GM12873 (cell line): ENCODE data around the gene PGS1.

Source experiments
- TF ChIP-seq, protein P1 (sequence below): IDR thresholded peaks from 2 replicates; pipeline ENCODE4 v1.5.1; 2012; ENCODE audit warnings: low read depth, mild to moderate bottlenecking, moderate library complexity, low read length, control low read depth; ENCODE audit not compliant: insufficient read depth; ENCODE audit errors: missing control alignments

Gene PGS1

DNA sequence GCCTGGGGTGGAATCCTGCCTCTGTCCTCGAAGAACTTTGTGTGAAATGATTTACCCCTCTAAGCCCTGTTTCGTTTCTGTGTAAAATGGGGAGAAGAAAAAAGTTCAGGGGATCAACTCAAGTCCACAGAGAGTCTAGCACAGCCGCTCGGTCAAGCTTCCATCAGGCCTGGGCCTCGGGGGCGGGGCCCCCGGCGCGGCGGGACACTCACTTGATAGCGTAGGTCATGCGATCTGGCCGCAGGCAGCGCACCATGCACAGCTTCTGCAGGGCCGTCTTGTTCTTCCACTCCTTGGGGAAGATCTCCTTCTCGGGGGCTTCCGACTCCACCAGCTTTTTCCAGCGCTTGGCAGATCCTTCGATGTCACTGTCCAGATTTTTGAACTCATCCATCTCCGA, 65.9 kb downstream of the PGS1 start:
- TF ChIP-seq, protein P1, sequence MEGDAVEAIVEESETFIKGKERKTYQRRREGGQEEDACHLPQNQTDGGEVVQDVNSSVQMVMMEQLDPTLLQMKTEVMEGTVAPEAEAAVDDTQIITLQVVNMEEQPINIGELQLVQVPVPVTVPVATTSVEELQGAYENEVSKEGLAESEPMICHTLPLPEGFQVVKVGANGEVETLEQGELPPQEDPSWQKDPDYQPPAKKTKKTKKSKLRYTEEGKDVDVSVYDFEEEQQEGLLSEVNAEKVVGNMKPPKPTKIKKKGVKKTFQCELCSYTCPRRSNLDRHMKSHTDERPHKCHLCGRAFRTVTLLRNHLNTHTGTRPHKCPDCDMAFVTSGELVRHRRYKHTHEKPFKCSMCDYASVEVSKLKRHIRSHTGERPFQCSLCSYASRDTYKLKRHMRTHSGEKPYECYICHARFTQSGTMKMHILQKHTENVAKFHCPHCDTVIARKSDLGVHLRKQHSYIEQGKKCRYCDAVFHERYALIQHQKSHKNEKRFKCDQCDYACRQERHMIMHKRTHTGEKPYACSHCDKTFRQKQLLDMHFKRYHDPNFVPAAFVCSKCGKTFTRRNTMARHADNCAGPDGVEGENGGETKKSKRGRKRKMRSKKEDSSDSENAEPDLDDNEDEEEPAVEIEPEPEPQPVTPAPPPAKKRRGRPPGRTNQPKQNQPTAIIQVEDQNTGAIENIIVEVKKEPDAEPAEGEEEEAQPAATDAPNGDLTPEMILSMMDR, result no peak

DNA sequence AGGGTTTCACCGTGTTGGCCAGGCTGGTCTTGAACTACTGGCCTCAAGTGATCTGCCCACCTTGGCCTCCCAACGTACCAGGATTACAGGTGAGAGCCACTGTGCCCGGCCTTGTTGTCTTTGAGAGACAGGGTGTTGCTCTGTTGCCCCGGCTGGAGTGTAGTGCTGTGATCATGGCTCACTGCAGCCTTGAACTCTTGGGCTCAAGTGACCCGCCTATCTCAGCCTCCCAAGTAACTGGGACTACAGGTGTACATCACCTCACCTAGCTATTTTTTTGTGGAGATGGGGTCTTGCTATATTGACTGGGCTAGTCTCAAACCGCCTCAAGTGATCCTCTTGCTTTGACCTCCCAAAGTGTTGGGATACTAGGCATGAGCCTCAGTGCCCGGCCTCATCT, 68.4 kb downstream of the PGS1 start:
- TF ChIP-seq, protein P1, result no peak

DNA sequence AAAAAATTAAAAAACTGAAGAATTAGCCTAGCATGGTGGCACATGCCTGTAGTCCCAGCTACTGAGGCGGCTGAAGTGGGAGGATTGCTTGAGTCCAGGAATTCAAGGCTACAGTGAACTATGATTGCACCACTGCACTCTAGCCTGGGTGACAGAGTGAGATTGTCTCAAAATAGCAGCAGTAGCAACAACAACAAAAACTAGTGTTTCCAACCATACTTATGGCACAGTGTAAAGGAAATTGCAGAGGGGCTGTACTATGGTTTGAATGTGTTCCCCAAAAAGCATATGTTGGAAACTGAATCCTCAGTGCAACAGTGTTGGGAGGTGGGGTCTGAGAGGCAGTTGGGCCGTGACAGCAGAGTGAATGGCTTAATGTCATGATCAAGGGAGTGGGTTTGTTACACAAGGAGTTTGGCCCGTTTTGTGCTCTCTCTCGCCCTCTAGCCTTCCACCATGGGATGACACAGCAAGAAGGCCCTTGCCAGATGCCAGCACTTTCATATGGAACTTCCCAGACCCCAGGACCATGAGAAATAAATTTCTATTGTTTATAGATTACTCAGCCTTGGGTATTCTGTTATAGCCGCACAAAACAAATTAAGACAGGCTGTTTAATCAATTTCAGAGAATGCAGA, 70.0 kb downstream of the PGS1 start:
- TF ChIP-seq, protein P1, result peak; percentile 58

DNA sequence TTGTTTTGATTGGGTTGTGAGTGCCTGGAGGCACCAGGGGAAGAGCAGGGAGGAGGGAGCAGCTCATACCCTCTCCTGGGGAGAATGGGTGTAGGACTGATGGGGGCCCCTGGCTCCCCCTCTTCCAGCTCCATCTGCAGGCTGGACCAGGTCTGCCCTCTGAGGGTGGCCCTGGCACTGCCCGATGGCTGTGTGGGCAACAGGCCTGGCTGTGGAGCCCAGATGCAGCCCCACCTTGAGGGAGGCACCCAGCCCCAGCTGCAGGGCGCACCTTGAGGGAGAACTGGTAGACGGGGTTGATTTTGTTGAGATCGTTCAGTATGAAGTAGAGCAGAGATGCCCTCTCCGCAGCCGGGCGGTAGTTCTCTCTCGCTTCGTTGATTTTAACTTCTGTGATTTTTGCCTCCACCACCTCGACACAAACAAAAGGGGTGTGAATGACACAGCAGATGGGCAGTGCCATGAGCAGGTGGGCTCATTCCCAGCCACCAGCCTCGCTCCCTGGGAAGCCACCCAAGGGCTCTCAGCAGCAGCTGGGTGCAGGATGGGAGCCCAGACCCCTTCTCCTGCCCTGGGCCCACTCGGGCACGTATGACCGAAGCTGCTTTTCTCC, 71.6 kb downstream of the PGS1 start:
- TF ChIP-seq, protein P1, result no peak

DNA sequence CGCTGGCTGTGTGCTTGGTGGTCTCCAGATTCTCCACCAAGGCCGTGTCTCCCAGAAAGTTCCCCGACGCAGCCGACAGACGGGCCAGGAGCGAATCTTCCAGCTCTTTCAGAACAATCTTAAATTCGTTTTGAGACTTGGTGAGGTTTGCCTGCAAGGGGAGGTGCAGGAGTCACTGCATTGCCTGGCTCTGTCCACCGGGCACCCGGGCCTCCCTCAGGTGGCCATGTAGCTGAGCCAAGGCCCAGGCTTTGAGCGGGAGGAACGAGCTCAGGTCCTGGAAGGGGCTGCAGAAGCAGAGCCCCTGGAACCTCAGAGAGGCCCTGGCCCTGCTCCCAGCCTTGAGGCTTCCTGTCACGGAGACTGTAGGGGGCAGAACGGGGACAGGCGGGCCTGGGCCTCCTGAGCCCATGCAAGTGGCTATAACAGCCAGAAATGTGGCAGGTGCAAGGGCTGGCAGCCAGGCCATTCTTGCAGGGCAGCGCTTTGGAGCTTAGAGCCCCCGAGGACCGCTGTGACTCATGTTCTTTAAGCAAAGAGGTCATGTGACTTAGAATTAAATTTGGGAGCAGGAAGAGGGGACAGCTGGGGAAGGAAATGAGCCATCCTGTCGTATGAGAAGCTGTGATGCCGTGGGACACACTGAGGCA, 72.4 kb downstream of the PGS1 start:
- TF ChIP-seq, protein P1, result no peak

DNA sequence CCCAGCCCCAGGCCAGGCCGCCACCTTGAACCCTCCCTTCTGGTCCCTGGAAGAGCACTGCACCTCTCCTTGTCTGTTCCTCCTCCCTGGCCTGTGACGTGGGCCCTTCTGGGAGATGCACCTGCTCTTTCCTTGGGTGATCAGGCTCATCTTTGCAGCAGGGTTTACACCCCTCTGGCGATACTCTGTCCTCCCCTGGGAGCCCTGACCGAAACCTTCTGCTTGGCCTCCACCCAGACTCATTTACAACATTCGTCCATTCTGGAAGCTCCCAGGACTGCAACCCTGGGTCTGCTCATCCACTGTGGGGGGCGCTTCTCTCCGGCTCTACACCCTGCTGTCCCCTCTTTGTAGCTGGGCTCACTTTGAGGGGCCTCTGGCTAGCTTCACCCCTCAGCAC, 73.3 kb downstream of the PGS1 start:
- TF ChIP-seq, protein P1, result no peak

DNA sequence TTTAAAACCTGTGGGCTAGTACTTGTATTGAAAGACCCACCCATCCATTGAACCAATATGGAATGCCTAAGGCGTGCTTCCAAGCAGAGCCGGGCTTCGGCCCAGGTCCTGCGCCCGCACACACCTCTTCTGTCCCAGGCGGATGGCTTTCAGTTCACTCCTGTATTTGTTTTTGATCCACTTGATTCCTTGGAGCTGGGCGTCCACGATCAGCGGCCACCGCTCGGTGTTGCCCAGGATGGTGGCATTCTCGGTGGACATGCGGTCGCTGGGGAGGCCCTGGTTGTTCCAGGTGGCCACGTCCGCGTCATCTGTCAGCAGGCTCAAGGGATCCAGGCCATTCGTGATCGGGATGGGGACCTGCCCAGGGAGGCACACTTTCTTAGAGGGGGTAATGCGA, 75.9 kb downstream of the PGS1 start:
- TF ChIP-seq, protein P1, result no peak
